ENCODE data around the gene NPAP1.
"Not testable (repeated sequence)": the region's sequence is repeated elsewhere in the genome, so short reads cannot be mapped to it uniquely, and the experiment has no call there.

NPAP1 gene

GRCh38 chr15:24676431-24676830, 856 bp downstream of the NPAP1 start:
- no peak for TF ChIP-seq EZH2 (IDR thresholded peaks at IDR 0.05; ENCODE audit: borderline replicate concordance, low read length)
- TF ChIP-seq CTCF (IDR thresholded peaks at IDR 0.05; ENCODE audit: low read length): no peak
- no peak overlapping the region for H3K9ac ChIP-seq (ENCODE audit: low read length)
- no peak overlapping the region for H3K27ac ChIP-seq (ENCODE audit: low read depth, low read length, poor library complexity, severe bottlenecking)
- H3K79me2 ChIP-seq (ENCODE audit: insufficient read depth, low read length): no peaks in the 10 kb centered on the region
- H3K27me3 ChIP-seq (ENCODE audit: insufficient read depth, low read length): no peaks in the 10 kb centered on the region
- H3K4me1 ChIP-seq (ENCODE audit: insufficient read depth, low read length, severe bottlenecking): no peaks in the 10 kb centered on the region
- H3K9me3 ChIP-seq (ENCODE audit: low read length): no peaks in the 10 kb centered on the region
- no peaks in the 10 kb centered on the region for H3K36me3 ChIP-seq (ENCODE audit: insufficient read depth, low read length)
- no peak overlapping the region for H2AFZ ChIP-seq (ENCODE audit: low read length)
- no peak overlapping the region for H3K4me3 ChIP-seq (ENCODE audit: low read depth, low read length, poor library complexity, severe bottlenecking)
- H3K9me2 ChIP-seq (ENCODE audit: low read depth, low read length): no peaks in the 10 kb centered on the region
- no peaks in the 10 kb centered on the region for H3F3A ChIP-seq (ENCODE audit: insufficient read depth, low read length)
- no peak overlapping the region for H3K4me2 ChIP-seq (ENCODE audit: low read length)
- no peaks in the 10 kb centered on the region for H4K20me1 ChIP-seq (ENCODE audit: insufficient read depth, low read length)

- no peaks in the 10 kb centered on the region for H3K9me3 ChIP-seq (ENCODE audit: low read length)
- TF ChIP-seq CTCF (IDR thresholded peaks at IDR 0.05; ENCODE audit: low read length): no peak
- no peak for TF ChIP-seq EZH2 (IDR thresholded peaks at IDR 0.05; ENCODE audit: borderline replicate concordance, low read length)
- no peak overlapping the region for H3K9ac ChIP-seq (ENCODE audit: low read length)
- H3K36me3 ChIP-seq (ENCODE audit: insufficient read depth, low read length): no peaks in the 10 kb centered on the region
- H4K20me1 ChIP-seq (ENCODE audit: insufficient read depth, low read length): no peaks in the 10 kb centered on the region
- no peaks in the 10 kb centered on the region for H3F3A ChIP-seq (ENCODE audit: insufficient read depth, low read length)
- H3K4me3 ChIP-seq (ENCODE audit: low read depth, low read length, poor library complexity, severe bottlenecking): no peak overlapping the region
- no peaks in the 10 kb centered on the region for H3K9me2 ChIP-seq (ENCODE audit: low read depth, low read length)
- no peak overlapping the region for H2AFZ ChIP-seq (ENCODE audit: low read length)
- H3K79me2 ChIP-seq (ENCODE audit: insufficient read depth, low read length): no peaks in the 10 kb centered on the region
- no peak overlapping the region for H3K27ac ChIP-seq (ENCODE audit: low read depth, low read length, poor library complexity, severe bottlenecking)
- no peaks in the 10 kb centered on the region for H3K4me1 ChIP-seq (ENCODE audit: insufficient read depth, low read length, severe bottlenecking)
- H3K27me3 ChIP-seq (ENCODE audit: insufficient read depth, low read length): no peaks in the 10 kb centered on the region
- H3K4me2 ChIP-seq (ENCODE audit: low read length): no peak overlapping the region
Measured at GRCh38 chr15:24678485-24678884, 2.9 kb downstream of the NPAP1 start.

DNA sequence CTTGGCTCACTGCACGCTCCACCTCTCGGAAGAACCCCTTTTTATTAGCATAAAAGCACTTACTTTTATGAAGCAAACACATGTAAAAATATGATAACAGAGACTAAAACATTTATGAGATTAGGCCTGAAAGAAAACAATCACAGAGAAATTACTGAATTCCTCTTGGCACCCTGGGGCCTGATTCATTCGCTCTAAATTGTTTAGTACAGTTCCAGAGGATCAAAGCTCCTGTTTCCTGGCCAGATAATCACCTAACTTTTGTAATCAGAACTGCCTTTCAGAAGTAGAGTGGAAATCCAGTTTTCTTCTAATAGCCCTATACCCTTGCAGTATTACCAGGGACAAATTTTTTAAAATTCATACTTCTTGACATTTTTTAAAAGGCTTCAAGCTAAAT, 6.4 kb downstream of the NPAP1 start:
- no peak overlapping the region for H3K4me3 ChIP-seq (ENCODE audit: low read depth, low read length, poor library complexity, severe bottlenecking)
- no peaks in the 10 kb centered on the region for H3K79me2 ChIP-seq (ENCODE audit: insufficient read depth, low read length)
- H3K9ac ChIP-seq (ENCODE audit: low read length): no peak overlapping the region
- no peaks in the 10 kb centered on the region for H3K4me1 ChIP-seq (ENCODE audit: insufficient read depth, low read length, severe bottlenecking)
- H3F3A ChIP-seq (ENCODE audit: insufficient read depth, low read length): no peaks in the 10 kb centered on the region
- no peaks in the 10 kb centered on the region for H3K9me3 ChIP-seq (ENCODE audit: low read length)
- H4K20me1 ChIP-seq (ENCODE audit: insufficient read depth, low read length): no peaks in the 10 kb centered on the region
- no peaks in the 10 kb centered on the region for H3K9me2 ChIP-seq (ENCODE audit: low read depth, low read length)
- TF ChIP-seq CTCF (IDR thresholded peaks at IDR 0.05; ENCODE audit: low read length): no peak
- H3K4me2 ChIP-seq (ENCODE audit: low read length): no peak overlapping the region
- H3K27me3 ChIP-seq (ENCODE audit: insufficient read depth, low read length): no peaks in the 10 kb centered on the region
- no peak overlapping the region for H3K27ac ChIP-seq (ENCODE audit: low read depth, low read length, poor library complexity, severe bottlenecking)
- no peak overlapping the region for H2AFZ ChIP-seq (ENCODE audit: low read length)
- no peaks in the 10 kb centered on the region for H3K36me3 ChIP-seq (ENCODE audit: insufficient read depth, low read length)

- not testable (repeated sequence) for H3K4me1 ChIP-seq (ENCODE audit: insufficient read depth, low read length, severe bottlenecking); H3F3A ChIP-seq (ENCODE audit: insufficient read depth, low read length); H3K9ac ChIP-seq (ENCODE audit: low read length); H4K20me1 ChIP-seq (ENCODE audit: insufficient read depth, low read length); H3K27ac ChIP-seq (ENCODE audit: low read depth, low read length, poor library complexity, severe bottlenecking); H3K27me3 ChIP-seq (ENCODE audit: insufficient read depth, low read length); H3K36me3 ChIP-seq (ENCODE audit: insufficient read depth, low read length); H3K79me2 ChIP-seq (ENCODE audit: insufficient read depth, low read length); H2AFZ ChIP-seq (ENCODE audit: low read length); H3K9me3 ChIP-seq (ENCODE audit: low read length); H3K4me2 ChIP-seq (ENCODE audit: low read length); H3K4me3 ChIP-seq (ENCODE audit: low read depth, low read length, poor library complexity, severe bottlenecking); H3K9me2 ChIP-seq (ENCODE audit: low read depth, low read length)
Measured at GRCh38 chr15:24682905-24683304, 7.3 kb downstream of the NPAP1 start.

All from OCI-LY1 (cell line).